ENCODE measurements around the gene PIEZO1.

The PIEZO1 gene

GRCh38 chr16:88705801-88706228 lies 79.2 kb downstream of the PIEZO1 start:
- peak overlapping the region; percentile 64 for H3K27ac ChIP-seq
- TF ChIP-seq CTCF (conservative IDR thresholded peaks at IDR 0.05), result no peak
- no peak for TF ChIP-seq ZFX (IDR thresholded peaks at IDR 0.05)

DNA sequence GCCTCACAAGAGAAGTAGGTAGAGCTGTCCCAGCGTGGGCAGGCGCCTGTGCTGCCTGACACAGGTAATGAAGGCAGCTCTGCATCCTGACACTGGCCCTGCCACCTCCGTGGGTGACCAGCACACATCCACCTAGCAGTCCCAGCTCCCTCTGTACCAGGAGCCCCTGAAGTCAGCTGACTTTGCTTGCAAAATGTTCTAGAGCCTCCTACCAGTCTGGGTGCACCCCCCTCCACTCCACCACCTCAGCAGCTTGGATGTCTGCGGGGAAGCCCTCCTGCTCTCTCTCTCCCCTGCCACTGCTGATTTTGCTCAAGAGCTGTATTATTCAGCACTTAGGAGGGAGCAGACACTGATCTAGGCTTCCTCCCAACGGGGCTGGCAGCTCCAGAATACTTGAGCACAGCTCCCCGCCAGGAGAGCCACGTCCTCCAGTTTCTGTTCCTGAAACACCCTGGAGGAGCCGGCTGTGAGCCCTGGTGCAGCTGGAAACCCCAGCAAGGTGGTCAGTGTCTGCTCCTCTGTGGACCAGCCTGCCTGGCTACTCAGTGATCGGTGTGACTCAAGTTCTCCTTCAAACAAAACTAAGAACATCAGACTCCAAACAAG lies 79.8 kb downstream of the PIEZO1 start:
- H3K27ac ChIP-seq, result peak overlapping the region; percentile 64
- TF ChIP-seq ZFX (IDR thresholded peaks at IDR 0.05) (no peak), CTCF (conservative IDR thresholded peaks at IDR 0.05) (no peak)

- TF ChIP-seq ZFX (IDR thresholded peaks at IDR 0.05), result no peak
- TF ChIP-seq CTCF (conservative IDR thresholded peaks at IDR 0.05), result no peak
- no peak overlapping the region for H3K27ac ChIP-seq
These were observed 81.3 kb downstream of the PIEZO1 start for GRCh38 chr16:88703486-88704309.

GRCh38 chr16:88702371-88703210 lies 82.4 kb downstream of the PIEZO1 start:
- H3K27ac ChIP-seq, result no peak overlapping the region
- no peak for TF ChIP-seq ZFX (IDR thresholded peaks at IDR 0.05)
- no peak for TF ChIP-seq CTCF (conservative IDR thresholded peaks at IDR 0.05)

DNA sequence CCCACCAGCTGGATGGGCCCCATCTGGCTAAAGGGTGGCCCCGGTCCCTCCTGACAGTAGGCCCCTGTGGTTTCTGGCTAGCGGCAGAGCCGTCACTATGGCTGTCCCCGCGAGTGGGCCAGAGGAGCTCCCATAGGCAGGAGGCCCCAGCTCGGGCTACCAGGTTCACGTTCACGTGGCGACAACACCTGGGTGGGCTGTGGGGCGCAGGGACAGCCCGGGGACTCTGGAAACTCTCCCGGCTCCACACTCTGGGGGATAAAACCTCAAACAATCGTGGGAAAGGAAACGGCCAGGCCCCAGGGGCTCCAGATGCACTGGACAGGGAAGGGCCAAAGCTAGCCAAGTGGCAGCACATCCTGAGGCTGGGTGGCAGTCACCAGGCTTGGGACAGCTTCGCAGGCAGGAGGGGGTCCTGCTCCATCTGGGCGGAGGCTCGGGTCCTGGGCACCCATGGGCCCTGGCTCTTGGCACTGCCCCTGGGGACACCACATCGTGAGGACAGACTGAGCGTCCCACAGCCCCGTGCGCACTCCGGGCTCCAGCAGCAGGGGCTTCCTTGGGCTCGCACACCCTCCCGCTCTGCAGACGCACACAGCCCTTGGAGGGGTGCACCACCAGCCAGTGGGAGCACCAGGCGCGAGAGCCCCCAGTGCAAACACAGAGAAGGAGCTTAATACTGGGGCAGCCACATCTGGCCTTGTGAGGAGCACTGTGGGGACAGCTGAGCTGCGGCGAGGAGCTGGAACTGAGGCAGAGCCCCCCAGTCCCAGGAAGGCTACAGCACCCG lies 83.2 kb downstream of the PIEZO1 start:
- TF ChIP-seq ZFX (IDR thresholded peaks at IDR 0.05) (no peak), CTCF (conservative IDR thresholded peaks at IDR 0.05) (no peak)
- no peak overlapping the region for H3K27ac ChIP-seq

- H3K27ac ChIP-seq, result no peak overlapping the region
- TF ChIP-seq ZFX (IDR thresholded peaks at IDR 0.05) (no peak), CTCF (conservative IDR thresholded peaks at IDR 0.05) (no peak)
These were observed 84.2 kb downstream of the PIEZO1 start for GRCh38 chr16:88700636-88701482.

Data from C4-2B (cell line).